GM21717 (cell line): ENCODE results near the gene GTF2IRD1.
"Not testable (repeated sequence)": the region's sequence is repeated elsewhere in the genome, so short reads cannot be mapped to it uniquely, and the experiment has no call there.

Experiments
- ATAC-seq: cut with Tn5 transposase; IDR thresholded peaks from one replicate; pipeline ENCODE4 v1.9.1; 2021; ENCODE audit warnings: mild to moderate bottlenecking, moderate library complexity; ENCODE audit not compliant: unreplicated experiment

GTF2IRD1 gene

GRCh38 chr7:74453322-74454011, at the start of gene GTF2IRD1:
GTF2IRD1 (plus strand) TSS chr7:74453906; CDS start chr7:74508081, 54,175 bp downstream.
- ATAC-seq: no peak

DNA sequence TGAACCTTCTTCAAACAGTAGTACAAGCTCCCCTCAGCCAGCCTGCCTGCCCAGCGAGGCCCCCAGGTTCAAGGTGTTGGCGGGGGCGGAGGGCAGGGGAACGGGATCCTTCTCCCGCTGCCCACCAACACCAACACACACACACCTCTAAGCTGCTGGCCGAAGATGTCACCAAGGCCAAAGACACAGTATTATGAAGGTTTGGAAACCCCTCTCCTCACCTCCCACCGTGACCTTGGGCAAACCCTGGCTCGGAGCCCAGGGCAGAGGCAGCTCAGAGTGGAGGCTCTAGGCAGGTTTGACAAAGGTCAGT, 49.4 kb upstream of the GTF2IRD1 start:
- ATAC-seq: no peak

DNA sequence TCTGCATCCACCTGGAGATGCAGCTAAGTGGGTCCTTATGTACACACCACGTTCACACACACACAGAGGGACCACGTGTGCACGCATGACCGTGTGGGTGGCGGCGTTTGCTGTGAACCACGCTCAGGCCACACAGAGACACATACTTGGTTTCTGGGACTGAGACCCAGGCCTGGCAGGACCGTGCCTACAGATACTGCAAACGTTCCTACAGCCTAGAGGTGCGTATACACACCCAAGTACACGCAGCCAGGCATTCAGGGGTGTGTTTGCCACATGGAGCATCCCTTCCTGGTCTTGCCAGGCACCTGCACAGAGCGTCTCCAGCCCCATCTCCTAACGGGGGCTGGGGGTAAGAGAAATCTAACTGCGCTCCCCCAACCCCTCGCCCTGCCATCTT, 49.0 kb upstream of the GTF2IRD1 start:
- no peak for ATAC-seq

DNA sequence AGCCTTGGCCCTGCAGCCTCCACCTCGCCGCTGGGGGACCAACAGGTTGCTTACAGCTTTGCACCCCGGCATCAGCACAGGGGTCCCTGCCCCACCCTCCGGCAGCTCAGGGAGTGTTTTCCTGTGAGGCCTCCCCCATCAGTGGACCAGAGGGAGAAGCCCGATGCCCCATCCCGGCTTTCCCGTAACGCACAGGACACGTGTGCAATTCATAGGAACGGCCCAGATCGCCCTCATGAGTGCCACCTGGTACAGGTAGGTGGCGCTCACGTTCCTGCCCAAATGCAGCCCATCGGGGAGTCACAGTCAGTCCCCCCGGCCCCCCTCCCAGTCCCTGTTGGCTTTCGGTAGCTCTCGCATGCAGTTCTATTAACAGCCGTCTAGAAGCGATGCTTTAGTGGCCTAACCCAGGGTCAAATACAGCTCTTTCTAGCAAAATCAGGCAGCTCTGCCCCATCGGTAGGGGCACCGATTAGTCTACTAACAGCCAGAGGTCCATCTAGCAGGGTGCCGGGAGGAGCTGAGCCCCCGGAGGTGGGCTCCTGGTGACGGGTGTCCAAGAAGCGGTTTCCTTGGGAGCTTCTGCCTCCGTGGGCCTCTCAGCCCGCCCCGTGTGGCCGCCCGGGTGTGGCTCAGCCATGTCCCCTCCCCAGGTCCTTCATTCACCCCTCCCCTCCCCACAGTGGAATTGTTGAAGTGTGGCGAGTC, 48.4 kb upstream of the GTF2IRD1 start:
- no peak for ATAC-seq

DNA sequence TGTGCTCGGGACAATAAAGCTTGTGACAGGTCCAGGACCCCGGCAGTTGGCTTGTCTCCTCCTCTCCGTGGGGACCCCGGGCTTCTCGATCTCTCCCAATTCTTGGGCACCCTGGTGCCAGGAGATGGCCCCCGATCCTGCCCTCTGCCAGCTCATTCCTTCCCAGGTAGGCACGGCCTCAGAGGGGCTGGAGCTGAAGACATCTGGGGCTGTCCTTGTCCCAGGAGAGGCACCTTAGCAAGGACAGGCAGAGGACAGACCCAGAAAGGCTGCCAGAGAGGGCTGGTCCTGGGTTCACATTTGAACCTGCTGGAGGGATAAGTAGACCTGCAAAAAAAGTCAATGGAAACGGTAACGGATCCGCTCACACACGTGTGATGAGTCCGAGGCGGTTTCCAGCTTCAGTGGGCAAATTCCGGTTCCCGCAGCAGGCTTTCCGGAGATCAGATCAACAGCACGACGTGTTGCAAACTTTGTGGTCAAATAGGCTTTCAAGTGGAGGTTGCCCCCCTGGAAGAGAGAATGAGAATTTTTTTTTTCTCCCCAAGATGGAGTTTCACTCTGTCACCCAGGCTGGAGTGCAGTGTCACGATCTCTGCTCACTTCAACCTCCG, 47.7 kb upstream of the GTF2IRD1 start:
- no peak for ATAC-seq

- no peak for ATAC-seq
Measured at GRCh38 chr7:74407958-74408357, 45.7 kb upstream of the GTF2IRD1 start.

DNA sequence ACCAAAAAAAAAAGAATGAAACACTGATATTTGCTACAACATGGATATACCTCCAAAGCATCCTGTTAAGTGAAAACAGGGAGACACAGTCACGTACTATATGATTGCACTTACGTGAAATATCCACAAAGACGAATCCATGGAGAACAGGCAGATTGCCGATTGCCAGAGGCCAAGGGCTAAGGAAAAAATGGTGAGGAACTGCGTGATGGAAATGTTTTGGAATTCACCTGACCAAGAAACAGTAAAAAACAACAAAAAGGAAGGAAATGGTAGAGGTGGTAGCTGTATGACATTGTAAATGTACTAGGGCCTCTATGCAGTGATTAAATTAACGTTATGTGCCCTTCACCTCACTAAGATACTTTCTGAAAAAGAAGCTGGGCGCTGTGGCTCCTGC, 44.1 kb upstream of the GTF2IRD1 start:
- ATAC-seq: no peak

DNA sequence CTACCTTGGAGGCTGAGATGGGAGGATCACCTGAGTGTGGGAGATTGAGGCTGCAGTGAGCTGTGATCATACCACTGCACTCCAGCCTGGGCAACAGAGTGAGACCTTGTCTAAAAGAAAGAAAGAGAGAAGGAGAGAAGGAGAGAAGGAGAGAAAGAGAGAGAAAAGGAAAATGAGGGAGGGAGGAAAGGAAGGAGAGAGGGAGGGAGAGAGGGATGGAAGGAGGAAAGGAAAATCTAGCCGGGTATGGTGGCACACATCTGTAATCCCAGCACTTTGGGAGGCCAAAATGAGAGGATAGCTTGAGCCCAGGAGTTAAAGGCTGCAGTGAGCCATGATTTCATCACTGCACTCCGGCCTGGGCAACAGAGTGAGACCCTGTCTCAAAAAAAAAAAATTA, 42.9 kb upstream of the GTF2IRD1 start:
- ATAC-seq: no peak

- not testable (repeated sequence) for ATAC-seq
Measured at GRCh38 chr7:74411571-74411970, 42.1 kb upstream of the GTF2IRD1 start.

- ATAC-seq: no peak
Measured at GRCh38 chr7:74412056-74412455, 41.6 kb upstream of the GTF2IRD1 start.

DNA sequence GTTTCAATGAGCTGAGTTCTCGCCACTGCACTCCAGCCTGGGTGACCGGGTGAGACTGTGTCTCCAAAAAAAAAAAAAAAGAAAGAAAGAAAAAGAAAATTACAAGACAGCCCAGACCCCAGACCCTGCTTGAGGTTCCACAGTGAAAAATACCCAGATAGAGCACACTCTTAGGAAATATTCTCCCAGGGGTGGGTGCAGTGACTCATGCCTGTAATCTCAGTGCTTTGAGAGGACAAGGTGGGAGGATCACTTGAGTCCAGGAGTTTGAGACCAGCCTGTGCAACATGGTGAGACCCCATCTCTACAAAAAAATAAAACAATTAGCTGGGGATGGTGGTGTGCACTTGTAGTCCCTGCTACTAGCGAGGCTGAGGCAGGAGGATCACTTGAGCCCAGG, 41.1 kb upstream of the GTF2IRD1 start:
- no peak for ATAC-seq

DNA sequence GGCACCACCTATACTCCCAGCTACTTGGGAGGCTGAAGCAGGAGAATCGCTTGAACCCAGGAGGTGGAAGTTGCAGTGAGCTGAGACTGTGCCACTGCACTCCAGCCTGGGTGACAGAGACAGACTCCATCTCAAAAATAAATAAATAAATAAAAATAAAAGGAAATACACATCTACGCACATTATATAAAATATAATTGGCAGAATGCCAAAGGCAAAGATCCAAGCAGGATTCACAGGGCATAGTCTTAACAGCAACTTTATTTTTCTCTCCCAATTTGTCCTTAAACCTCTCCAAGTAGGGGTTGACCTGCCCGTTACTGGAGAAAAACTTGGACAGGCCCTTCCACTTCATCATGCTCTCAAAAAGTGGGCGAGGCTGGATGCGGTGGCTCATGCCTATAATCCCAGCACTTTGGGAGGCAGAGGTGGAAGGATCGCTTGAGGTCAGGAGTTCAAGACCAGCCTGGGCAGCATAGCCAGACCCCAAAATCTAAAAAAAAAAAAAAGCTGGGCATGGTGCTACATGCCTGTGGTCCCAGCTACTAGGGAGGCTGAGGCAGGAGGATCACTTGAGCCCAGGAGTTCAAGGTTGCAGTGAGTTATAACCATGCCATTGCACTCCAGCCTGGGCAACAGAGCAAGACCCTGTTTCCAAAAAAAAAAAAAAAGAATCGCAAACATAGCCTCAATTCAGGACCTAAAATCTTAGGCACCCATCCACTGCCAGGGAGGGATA, 38.9 kb upstream of the GTF2IRD1 start:
- ATAC-seq: not testable (repeated sequence)

DNA sequence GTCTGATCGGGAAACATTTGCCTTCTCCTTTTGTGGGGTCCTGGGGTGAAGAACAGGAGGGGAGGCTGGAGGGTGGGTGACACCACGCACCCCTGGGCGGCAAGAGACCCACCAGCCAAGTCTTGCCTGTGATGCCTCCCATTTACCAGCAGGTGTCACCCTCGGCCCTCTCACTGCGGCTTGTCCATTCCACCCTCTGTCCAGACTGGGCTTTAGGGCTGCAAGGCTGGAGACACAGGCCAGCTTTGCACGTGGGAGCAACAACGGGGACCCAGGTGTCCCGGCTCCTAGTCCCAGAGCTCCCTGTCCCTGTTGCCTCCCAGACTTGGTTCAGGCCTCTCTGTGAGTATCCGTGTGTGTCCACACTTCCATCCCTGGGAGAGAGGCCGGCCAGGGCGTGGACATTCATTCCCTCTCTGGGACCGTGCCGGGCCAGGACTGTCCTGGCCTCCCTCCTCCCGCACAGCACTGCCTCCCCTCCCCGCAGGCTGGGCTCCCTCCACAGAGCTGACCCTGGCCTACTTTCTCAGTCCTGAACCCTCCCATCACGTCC, 36.2 kb upstream of the GTF2IRD1 start:
- ATAC-seq: no peak

DNA sequence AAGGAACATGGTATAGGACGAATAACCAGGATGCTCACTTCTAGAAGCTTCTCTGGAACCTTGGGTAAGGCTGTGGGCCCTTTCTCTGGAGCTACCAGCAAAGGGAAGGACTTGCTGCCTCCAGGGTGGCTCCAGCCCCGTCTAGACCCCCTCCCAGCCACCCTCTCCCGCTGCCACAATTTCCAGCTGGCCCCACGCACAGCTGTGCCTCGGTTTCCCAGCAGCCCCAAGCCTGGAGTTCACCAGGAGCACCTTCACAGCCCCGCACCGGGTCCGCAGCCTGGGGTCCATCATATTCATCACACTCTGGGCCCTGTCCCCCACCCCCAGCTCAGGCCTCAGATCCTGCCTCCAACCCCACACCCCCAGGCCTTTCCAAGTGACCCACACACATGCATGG, 35.6 kb upstream of the GTF2IRD1 start:
- ATAC-seq: no peak

DNA sequence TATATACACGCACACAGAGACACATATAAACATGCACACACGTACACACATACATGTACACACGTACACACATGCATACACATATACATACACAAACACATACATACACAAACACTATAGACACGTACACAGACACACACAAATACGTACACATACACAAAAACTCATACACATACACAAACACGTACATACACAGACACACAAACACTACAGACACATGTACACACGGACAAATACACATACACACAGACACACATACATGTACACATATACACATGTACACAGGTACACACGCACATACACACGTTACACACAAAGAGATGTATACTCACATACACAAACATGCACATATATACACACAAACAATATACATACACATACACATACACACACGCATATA, 35.2 kb upstream of the GTF2IRD1 start:
- no peak for ATAC-seq

DNA sequence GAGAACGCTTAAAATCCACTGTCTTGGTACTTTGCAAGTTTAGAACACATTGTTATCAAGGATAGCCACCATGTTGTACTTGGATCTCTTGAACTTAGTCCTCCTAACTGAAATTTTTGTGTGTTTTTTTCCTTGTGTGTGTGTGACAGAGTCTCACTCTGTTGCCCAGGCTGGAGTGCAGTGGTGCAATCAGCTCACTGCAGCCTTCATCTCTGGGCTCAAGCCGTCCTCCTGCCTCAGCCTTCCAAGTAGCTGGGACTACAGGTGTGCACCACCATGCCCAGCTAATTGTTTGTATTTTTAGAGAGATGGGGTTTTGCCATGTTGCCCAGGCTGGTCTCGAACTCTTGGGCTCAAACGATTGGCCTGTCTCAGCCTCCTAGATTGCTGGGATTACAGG, 34.5 kb upstream of the GTF2IRD1 start:
- ATAC-seq: not testable (repeated sequence)

DNA sequence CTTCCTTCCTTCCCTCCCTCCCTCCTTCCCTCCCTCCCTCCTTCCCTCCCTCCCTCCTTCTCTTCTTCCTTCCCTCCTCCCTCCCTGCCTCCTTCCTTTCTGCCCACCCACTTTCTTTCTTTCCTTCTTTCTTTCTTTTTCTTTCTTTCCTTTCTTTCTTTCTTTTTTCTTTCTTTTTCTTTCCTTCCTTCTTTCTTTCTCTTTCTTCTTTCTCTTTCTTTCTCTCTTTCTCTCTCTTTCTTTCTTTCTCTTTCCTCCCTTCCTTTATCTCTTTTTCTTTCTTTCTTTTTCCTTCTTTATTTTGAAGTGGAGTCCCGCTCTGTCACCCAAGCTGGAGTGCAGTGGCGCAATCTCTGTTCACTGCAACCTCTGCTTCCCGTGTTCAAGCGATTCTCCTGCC, 33.7 kb upstream of the GTF2IRD1 start:
- no peak for ATAC-seq

DNA sequence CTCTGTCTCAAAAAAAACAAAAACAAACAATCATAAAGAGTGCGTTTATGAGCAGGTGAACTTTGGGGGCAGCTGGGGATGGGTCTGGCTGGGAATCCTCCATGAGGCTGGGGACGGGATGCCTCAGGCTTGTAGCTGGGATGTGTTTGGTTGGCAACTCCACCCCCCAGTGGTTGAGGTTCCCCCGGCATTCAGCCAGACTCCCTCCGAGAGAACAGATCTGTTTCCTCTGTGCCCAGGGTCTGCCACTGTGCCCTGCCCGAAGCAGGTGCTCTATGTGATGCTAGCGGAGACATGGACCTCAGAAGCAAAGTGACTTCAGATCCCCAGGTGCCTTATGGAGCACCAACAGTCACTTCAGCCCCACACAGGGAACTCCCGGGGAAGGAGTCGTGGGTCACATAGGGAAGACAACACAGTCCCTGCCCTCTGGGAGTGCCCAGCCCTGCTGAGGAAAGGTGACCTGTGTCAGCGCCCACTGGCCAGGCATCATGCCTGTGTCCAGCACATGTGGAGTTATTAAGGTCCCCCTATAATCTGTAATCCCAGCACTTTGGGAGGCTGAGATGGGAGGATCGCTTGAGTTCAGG, 29.3 kb upstream of the GTF2IRD1 start:
- no peak for ATAC-seq

DNA sequence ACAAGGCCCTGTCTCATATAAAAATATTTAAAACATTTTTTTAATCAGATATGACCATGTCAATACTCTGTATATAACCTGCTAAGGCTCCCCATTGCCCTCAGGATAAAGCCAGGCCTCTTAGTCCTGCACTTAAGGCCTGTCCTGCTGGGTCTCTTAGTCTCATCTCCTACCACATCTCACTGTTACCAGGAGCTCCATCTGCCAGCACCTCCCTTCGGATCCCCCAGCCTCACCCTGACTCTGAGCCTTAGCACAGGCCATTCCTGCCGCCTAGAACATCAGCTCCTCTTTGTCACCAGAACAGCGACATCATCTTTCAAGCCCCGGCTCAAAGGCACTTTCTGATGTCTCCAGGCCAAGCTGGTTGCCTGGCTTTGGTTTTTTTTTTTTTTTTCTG, 25.7 kb upstream of the GTF2IRD1 start:
- ATAC-seq: no peak

GRCh38 chr7:74429153-74429747, 24.5 kb upstream of the GTF2IRD1 start:
- ATAC-seq: no peak

DNA sequence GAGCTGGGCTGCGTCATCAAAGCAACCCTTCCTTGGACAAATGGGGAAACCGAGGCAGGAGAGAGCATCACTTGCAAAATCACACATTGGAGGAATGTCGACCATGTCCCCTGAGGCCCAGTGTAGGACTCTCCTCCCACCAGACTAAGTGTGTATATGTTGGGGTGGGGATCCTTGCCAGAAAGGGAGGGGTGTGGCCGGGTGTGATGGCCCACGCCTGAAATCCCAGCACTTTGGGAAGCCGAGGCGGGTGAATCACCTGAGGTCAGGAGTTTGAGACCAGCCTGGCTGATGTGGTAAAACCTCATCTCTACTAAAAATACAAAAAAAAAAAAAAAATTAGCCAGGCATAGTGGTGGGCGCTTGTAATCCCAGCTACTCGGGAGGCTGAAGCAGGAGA, 23.3 kb upstream of the GTF2IRD1 start:
- ATAC-seq: not testable (repeated sequence)
